ENCODE results near the gene CCDC137. TPM values are rescaled to one million over a fixed set of nuclear protein-coding genes. Genes with fewer than 3 reads are reported as not detected.

Gene CCDC137
- total RNA-seq, result 11.5 and 19.2 TPM in 2 replicates

GRCh38 chr17:81666342-81667191, at the start of gene CCDC137, which contains the start of gene OXLD1:
Gene CCDC137, plus strand, starts transcription at chr17:81666737. Its CDS starts 30 bp downstream, at chr17:81666767.
Gene OXLD1, minus strand, starts transcription at chr17:81666605. Its CDS starts 28 bp downstream, at chr17:81666577.

GRCh38 chr17:81636505-81637288, 29.8 kb upstream of the CCDC137 start, which contains the start of the genes NPLOC4 and TSPAN10:
Gene NPLOC4, minus strand, starts transcription at chr17:81637112. Its CDS starts 182 bp downstream, at chr17:81636930.
Gene TSPAN10, plus strand, starts transcription at chr17:81637196. Its CDS starts 5,217 bp downstream, at chr17:81642413.

DNA sequence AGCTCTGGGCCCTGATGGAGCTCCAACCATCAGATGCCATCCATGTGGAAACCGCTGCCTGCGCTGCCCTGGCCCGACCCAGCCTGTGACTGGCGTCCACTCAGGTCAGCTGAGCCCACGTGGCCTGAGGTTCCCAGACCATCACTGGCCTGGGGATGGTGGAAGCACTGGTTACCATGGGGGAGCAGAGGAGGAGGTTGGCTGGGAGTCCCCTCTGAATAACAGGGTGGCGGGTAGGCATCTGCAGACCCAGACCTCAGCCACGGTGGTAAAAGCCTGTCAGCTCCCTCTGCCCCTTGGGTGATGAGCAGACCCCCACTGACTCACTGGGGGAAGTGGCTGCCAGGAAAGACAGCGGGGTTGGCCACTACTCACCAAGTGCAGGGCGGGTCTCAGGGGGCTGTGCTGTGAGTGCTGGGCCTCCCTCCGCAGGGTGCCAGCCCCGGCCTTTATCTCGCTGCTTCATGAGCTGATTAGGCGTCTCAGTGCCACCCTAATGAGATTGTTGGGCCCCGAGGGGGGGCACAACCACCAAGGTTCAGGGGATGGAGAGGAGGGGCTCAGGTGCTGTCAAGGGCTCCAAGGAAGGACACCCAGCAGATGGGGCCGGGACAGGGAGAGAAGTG, 10.3 kb upstream of the CCDC137 start, which contains the start of gene PDE6G:
PDE6G (minus strand) TSS at position 425 of the 626 bp plus-strand sequence. CDS start 3,237 bp downstream, outside the sequence.

GRCh38 chr17:81683584-81684441, 17.3 kb downstream of the CCDC137 start, which contains the start of the genes ARL16 and HGS:
Gene ARL16, minus strand, starts transcription at chr17:81683797. Its CDS starts 44 bp downstream, at chr17:81683753.
Gene HGS, plus strand, starts transcription at chr17:81684011. Its CDS starts 56 bp downstream, at chr17:81684067.

GRCh38 chr17:81702934-81703746, 36.6 kb downstream of the CCDC137 start, which contains the start of gene MRPL12:
Gene MRPL12, plus strand, starts transcription at chr17:81703367. Its CDS starts 135 bp downstream, at chr17:81703502.

DNA sequence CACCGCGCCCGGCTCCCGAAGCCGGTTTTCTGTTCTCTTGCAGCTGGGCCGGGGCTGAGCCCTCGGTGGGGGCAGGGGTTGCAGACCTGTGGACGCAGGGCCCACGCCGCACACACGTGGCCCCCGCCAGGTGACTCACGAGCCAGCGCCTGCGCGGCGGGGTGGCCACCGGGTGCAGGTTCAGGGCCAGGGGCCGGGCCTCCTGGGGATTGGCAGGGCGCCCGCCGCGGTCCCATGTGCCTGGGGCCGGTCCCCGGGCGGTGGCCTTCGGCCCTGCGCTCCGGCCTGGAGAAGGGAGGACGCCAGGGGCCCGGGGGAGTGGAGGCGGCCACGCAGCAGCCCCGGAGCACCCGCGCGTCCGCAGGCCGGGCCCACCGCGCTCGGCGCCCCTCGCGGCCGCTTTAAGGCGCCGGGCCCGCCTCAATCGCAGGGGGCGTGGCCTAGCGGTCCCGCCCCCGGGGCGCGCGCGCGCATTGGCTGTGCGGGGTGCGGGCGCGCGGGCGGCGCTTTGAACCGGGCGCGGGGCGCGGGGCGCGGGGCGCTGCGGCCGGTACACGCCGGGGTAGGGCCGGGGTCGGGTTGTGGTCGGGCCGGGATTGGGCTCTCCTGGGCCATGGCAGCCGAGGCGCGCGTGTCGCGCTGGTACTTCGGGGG, 45.4 kb downstream of the CCDC137 start, which contains the start of gene SLC25A10:
SLC25A10 (plus strand) TSS at position 471 of the 654 bp plus-strand sequence; CDS start at position 614, 143 bp downstream.

Other genes with a start within 250 kb of the CCDC137 start
- gene ACTG1, start 153.9 kb upstream of the CCDC137 start, total RNA-seq, result 10,594 and 11,964 TPM in 2 replicates
- 2.4 TPM in 1 of 2 replicates, not detected in the other for gene FSCN2, start 138.4 kb upstream of the CCDC137 start, total RNA-seq
- gene FAAP100, start 114.4 kb upstream of the CCDC137 start, total RNA-seq, result 51.0 and 63.8 TPM in 2 replicates
- 68.1 and 84.4 TPM in 2 replicates for gene NPLOC4, start 29.6 kb upstream of the CCDC137 start, total RNA-seq
- 1.1 and 1.9 TPM in 2 replicates for gene TSPAN10, start 29.5 kb upstream of the CCDC137 start, total RNA-seq
- 0.65 and 6.6 TPM in 2 replicates for gene PDE6G, start 10.2 kb upstream of the CCDC137 start, total RNA-seq
- gene OXLD1, start 132 bp upstream of the CCDC137 start, total RNA-seq, result 45.1 and 69.1 TPM in 2 replicates
- gene ARL16, start 17.1 kb downstream of the CCDC137 start, total RNA-seq, result 38.7 and 53.8 TPM in 2 replicates
- 126 and 158 TPM in 2 replicates for gene HGS, start 17.3 kb downstream of the CCDC137 start, total RNA-seq
- 86.6 and 220 TPM in 2 replicates for gene MRPL12, start 36.6 kb downstream of the CCDC137 start, total RNA-seq
- 23.2 and 55.6 TPM in 2 replicates for gene SLC25A10, start 45.5 kb downstream of the CCDC137 start, total RNA-seq
- gene GCGR, start 137.4 kb downstream of the CCDC137 start, total RNA-seq, result 0.63 TPM in 1 of 2 replicates, not detected in the other
- 125 and 143 TPM in 2 replicates for gene MCRIP1, start 166.6 kb downstream of the CCDC137 start, total RNA-seq
- gene PPP1R27, start 168.3 kb downstream of the CCDC137 start, total RNA-seq, result not detected in 2 replicates
- 811 and 1,110 TPM in 2 replicates for gene P4HB, start 193.8 kb downstream of the CCDC137 start, total RNA-seq
- gene ARHGDIA, start 204.6 kb downstream of the CCDC137 start, total RNA-seq, result 386 and 596 TPM in 2 replicates
- 102 and 252 TPM in 2 replicates for gene ALYREF, start 224.8 kb downstream of the CCDC137 start, total RNA-seq
- gene ANAPC11, start 225.0 kb downstream of the CCDC137 start, total RNA-seq, result 147 and 222 TPM in 2 replicates
- 3.6 and 5.2 TPM in 2 replicates for gene NPB, start 235.5 kb downstream of the CCDC137 start, total RNA-seq
- gene PCYT2, start 244.7 kb downstream of the CCDC137 start, total RNA-seq, result 40.7 and 71.9 TPM in 2 replicates